T-helper 1 cell treated with Interleukin-12 subunit alpha and Interleukin-12 subunit beta and Interleukin-4 antibody, amounts not matched to agents 30 μg/mL and 1 μg/mL, for 36 hours (primary cell): Measurements from ENCODE around the gene AQP4.

Source experiments
- H3K27ac Mint-ChIP-seq: one replicate; pipeline ENCODE4 v1.8.0; 2021; ENCODE audit warnings: mild to moderate bottlenecking, mixed read lengths
- H3K27me3 Mint-ChIP-seq: one replicate; pipeline ENCODE4 v1.8.0; 2021; ENCODE audit warnings: low read depth, mixed read lengths
- H3K36me3 Mint-ChIP-seq: one replicate; pipeline ENCODE4 v1.8.0; 2021; ENCODE audit warnings: low read depth, mixed read lengths
- H3K4me1 Mint-ChIP-seq: one replicate; pipeline ENCODE4 v1.8.0; 2021; ENCODE audit warnings: low read depth, mixed read lengths
- H3K4me3 Mint-ChIP-seq: one replicate; pipeline ENCODE4 v1.8.0; 2021; ENCODE audit warnings: mild to moderate bottlenecking, moderate library complexity, mixed read lengths
- H3K9me3 Mint-ChIP-seq: one replicate; pipeline ENCODE4 v1.8.0; 2021; ENCODE audit warnings: mixed read lengths

Gene AQP4

GRCh38 chr18:26812462-26812861 lies 53.0 kb downstream of the AQP4 start:
- H3K27ac Mint-ChIP-seq = no peak overlapping the region
- H3K9me3 Mint-ChIP-seq = peaks cover 6% of the 10 kb centered on the region
- no peaks in the 10 kb centered on the region for H3K36me3 Mint-ChIP-seq
- H3K4me1 Mint-ChIP-seq = no peaks in the 10 kb centered on the region
- H3K27me3 Mint-ChIP-seq = no peaks in the 10 kb centered on the region
- H3K4me3 Mint-ChIP-seq = no peak overlapping the region

DNA sequence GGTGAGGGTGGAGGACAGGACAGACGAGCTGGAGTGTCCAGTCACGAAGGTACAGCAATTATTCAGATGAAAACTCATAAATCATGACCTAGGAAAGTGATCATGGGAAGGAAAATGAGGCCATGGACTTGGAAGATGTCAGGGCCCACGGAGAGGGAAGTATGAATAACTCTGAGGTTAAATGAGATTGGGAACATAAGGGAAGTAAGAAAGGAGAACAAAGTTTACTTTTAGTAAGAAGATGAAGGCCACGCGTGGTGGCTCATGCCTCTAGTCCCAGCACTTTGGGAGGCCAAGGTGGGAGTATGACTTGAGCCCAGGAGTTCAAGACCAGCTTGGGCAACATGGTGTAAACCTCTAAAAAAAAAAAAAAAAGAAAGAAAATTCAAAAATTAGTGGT lies 56.2 kb downstream of the AQP4 start:
- H3K27me3 Mint-ChIP-seq = no peaks in the 10 kb centered on the region
- H3K36me3 Mint-ChIP-seq = no peaks in the 10 kb centered on the region
- no peaks in the 10 kb centered on the region for H3K9me3 Mint-ChIP-seq
- no peak overlapping the region for H3K4me3 Mint-ChIP-seq
- H3K27ac Mint-ChIP-seq = no peak overlapping the region
- H3K4me1 Mint-ChIP-seq = no peaks in the 10 kb centered on the region

DNA sequence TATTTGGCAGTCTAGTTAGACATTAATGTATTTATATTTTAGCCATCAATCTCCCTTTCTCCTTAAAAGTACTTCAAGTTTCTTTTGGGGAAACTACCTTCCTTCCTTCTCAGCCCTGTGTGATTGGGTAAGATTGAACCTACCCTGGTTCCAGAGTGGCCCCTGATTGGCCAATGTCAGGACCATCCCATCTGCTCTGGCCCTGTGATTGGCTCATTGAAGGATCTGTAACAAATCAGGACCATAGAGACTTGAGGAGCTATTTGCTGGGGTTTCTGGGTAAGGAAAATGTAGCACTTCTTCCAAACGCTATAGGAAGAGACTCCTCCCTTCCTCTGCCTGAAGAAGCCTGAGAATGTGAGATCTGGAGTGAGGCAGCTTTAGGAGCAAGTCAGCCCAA lies 59.3 kb downstream of the AQP4 start:
- Mint-ChIP-seq H3K27ac (no peak overlapping the region), H3K4me3 (no peak overlapping the region), H3K27me3 (no peaks in the 10 kb centered on the region), H3K36me3 (no peaks in the 10 kb centered on the region), H3K4me1 (no peaks in the 10 kb centered on the region), H3K9me3 (no peaks in the 10 kb centered on the region)

DNA sequence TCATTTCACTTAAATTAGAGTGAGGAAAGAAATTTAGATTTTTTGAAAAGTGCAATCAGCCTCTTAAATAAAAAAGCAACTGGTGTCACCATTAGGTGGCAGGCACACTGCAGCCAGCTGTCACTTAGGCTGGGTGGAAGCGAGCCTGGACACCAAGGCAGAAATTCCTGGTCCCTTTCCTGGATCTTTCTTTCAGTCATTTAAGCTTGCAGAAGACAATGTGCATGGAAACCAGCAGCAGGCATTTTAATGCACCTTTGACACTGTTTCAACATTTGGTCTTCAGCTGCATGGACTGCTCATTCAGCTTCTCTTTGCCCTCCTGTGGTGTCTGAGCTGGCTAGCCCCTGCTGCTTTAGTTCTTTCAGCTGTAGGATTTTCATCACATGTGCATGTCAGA lies 61.0 kb downstream of the AQP4 start:
- Mint-ChIP-seq H3K27me3 (no peaks in the 10 kb centered on the region), H3K9me3 (no peaks in the 10 kb centered on the region), H3K4me3 (no peak overlapping the region), H3K36me3 (no peaks in the 10 kb centered on the region), H3K27ac (no peak overlapping the region), H3K4me1 (no peaks in the 10 kb centered on the region)

GRCh38 chr18:26803643-26804042 lies 61.9 kb downstream of the AQP4 start:
- H3K4me1 Mint-ChIP-seq = no peaks in the 10 kb centered on the region
- no peak overlapping the region for H3K27ac Mint-ChIP-seq
- peaks cover 4% of the 10 kb centered on the region for H3K9me3 Mint-ChIP-seq
- H3K36me3 Mint-ChIP-seq = no peaks in the 10 kb centered on the region
- no peaks in the 10 kb centered on the region for H3K27me3 Mint-ChIP-seq
- H3K4me3 Mint-ChIP-seq = no peak overlapping the region

- Mint-ChIP-seq H3K36me3 (no peaks in the 10 kb centered on the region), H3K4me1 (no peaks in the 10 kb centered on the region), H3K4me3 (no peak overlapping the region), H3K27ac (no peak overlapping the region), H3K27me3 (no peaks in the 10 kb centered on the region), H3K9me3 (peaks cover 4% of the 10 kb centered on the region)
Measured at GRCh38 chr18:26802330-26803200, 62.9 kb downstream of the AQP4 start.
